ENCODE data around the gene SGSM1.

SGSM1 gene, protein sequence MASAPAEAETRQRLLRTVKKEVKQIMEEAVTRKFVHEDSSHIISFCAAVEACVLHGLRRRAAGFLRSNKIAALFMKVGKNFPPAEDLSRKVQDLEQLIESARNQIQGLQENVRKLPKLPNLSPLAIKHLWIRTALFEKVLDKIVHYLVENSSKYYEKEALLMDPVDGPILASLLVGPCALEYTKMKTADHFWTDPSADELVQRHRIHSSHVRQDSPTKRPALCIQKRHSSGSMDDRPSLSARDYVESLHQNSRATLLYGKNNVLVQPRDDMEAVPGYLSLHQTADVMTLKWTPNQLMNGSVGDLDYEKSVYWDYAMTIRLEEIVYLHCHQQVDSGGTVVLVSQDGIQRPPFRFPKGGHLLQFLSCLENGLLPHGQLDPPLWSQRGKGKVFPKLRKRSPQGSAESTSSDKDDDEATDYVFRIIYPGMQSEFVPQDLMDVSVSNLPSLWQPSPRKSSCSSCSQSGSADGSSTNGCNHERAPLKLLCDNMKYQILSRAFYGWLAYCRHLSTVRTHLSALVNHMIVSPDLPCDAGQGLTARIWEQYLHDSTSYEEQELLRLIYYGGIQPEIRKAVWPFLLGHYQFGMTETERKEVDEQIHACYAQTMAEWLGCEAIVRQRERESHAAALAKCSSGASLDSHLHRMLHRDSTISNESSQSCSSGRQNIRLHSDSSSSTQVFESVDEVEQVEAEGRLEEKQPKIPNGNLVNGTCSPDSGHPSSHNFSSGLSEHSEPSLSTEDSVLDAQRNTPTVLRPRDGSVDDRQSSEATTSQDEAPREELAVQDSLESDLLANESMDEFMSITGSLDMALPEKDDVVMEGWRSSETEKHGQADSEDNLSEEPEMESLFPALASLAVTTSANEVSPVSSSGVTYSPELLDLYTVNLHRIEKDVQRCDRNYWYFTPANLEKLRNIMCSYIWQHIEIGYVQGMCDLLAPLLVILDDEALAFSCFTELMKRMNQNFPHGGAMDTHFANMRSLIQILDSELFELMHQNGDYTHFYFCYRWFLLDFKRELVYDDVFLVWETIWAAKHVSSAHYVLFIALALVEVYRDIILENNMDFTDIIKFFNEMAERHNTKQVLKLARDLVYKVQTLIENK

DNA sequence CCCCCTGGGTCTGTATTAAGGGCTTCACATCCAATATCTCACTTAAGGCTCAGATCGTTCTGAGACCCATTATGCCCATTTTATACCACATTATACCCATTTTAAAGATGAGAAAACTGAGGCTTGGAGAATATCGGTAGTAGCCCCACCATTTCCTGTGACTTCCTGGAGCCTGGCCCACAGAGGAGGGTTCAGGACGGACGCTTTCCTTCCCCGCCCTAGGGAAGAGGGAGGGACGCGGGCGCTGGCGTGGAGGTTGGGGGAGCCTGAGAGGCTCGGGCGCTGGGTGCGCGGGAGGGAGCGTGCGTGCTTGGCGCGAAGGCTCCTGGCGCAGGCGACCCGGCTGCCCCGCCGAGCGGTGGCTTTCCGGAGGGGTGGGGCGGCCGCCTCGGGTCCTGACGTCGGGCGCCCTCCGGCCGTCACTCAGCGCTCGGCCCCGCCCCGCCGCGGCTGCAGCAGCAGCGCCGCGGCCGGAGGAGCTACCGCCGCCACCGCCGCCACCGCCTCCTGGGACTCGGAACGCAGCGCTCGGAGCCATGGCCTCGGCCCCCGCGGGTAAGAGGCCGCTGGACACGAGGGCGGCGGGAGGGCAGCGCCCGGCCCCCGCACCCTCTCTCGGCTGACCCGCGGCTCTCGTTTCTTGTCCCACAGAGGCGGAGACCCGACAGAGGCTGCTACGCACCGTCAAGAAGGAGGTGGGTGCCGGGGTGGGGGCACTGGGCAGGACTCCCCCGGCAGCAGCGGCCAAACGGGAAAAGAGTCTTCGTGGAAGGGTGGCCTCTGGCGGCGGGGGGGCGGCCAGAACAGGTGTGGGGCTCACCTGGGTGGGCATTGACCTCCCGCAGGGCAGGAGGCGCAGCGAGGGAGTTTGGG, at the start of gene SGSM1:
Gene SGSM1 (plus strand): TSS at position 422 of the 873 bp plus-strand sequence. CDS start 115 bp downstream, at position 537.
- peak; percentile 38 for DNase-seq (ENCODE audit: low read depth, low spot score)

DNA sequence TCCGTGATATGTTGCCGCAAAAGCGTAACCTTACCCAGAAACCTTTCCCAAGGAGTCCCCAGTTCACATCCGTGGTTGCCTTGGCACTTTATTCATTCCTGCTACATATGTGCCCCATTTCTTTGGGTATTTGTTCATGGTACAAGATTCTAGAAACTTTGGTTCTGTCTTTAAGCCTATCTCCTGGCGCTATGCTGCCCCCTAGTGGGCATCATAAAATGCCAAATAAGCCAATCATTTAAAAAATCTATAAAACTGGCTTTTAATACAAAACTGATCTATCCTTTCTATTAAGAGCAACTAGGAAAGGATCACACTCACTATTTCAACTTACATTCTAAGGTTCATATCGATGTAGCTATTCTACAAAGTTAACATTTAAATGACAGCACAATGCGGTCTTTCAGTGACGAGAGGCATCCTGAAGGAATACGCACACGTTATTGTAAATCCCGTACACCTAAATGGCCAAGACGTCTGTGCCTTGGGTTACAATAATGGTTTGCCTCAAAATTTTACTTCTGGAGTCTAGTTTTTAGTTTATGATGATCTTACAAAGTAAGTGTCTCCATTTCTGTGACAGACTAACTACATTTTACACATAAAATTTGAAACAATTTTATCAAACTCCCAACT, 47.7 kb upstream of the SGSM1 start:
- no peak for DNase-seq (ENCODE audit: low read depth, low spot score)

DNA sequence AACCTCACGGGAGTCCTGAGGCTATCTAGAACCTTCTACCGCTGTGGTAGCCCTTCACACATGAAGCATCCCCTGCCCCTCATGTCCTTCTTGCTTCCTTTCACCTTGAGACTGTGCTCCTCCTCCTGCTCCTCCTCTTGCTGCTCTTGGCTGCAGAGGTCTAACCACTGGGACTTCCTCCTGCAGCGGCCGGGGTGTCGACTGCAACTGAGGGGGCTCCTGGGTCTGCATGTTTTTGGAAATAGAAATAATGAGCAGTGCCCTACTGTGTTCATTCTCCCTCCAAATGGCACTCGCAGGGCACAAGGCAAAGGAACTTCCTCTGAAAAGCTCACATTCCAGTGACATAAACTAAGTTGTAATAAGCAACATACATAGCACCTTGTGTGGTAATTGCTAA, 46.2 kb upstream of the SGSM1 start:
- no peak for DNase-seq (ENCODE audit: low read depth, low spot score)

DNA sequence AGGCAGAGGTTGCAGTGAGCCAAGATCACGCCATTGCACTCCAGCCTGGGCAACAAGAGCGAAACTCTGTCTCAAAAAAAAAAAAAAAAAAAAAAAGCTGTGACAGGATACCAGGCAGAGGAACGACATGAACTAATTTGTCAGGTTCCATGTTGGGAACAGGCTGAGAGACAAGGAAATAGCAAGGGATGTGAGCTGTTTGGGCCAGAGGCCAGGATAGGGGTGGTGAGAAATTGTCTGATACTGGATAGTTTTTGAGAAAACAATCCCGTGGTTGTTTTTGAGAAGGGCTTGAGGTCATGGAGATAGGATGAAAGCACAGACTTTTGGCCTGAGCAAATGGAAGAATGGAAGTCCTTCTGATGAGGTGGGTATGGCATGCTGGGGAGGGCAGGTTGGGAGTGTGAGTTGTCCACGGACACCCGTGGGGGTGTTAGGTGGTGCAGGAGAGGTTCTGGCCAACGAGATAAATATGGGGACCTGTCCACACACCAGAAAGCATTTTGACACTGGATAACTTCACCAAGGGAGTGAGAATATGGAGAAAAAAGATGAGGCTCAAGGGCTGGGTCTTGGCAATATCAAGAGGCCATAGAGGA, 45.2 kb upstream of the SGSM1 start:
- no peak for DNase-seq (ENCODE audit: low read depth, low spot score)

DNA sequence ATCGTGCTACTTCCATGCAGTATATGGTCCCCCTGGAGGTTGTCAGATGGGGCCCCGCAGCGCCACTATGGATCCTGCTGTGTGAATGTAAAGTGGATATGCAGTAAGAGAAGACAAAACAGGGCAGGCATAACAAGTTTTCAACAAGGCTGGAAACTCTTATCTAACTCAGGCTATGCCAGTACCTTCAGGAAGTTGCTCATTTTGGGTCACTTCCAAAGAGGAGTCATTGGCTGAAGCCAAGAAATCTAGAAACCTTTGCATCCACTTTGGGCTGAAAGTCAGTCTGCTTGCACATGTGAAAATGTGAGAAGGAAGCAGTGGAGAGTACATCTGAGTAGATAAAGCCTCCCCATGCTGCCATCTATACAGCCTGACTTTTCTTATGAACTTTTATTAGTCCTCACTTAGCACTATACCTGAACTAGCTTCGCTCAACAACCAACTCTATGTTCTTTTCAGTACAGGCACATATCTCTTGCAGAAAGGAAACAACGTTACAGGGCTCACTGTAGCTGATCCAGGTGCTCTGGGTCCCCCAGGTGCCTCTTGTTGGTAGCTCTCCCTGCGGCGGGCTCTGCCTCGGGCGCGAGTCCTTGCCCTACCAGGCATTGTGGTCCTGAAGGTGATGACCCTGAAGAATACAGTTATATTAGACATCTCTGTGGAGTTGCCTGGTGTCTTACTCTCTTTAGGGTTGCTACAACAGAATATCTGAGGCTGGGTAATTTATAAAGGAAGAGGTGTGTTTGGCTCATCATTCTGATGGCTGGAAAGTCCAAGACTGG, 43.9 kb upstream of the SGSM1 start:
- no peak for DNase-seq (ENCODE audit: low read depth, low spot score)

DNA sequence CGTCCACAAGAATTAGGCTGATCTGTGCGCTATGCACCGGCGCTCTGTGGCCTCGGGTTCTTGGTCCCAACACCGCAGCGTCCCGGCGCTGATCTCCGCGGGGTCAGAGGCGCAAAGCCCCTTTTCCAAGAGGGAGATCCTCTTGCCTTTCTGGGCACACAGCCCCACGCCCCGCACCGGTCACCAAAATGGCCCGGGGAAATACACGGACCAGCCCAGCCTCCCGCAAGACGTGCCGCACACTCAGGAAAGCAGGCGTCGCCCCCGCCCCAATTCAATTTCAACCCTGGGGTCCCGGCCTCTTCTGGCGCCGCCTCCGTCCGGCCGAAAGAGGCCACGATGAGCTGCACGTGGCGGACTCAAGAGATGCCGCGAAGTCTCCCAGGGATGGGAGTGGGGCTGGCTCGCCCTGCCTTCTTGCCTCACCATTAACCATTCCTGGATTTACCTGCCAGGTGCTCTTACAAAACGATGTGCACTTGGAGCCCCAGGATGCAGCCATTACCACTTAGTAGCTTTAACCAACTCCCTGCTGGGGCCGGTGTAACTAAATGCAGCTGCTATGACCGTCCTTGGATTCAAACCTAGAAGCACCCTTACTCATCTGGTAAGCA, 42.0 kb upstream of the SGSM1 start:
- DNase-seq (ENCODE audit: low read depth, low spot score) = no peak

DNA sequence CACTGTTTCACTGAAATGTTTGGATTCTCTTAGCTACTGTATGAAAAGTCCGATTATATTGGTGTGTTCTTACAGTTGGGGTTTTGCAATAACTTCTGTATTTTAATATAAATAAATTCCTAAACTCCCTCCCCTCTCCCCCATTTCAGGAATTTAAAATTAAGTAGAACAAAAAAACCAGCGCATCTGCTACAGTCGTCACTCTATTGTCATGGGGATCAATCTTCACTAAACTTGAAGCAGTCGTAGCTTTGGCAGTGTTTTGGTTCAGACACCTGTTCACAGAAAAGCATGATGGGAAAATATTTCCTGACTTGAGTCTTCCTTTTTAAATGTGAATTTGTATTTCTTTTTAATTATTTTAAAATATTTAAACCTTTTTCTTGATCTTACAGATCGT, 40.8 kb upstream of the SGSM1 start:
- no peak for DNase-seq (ENCODE audit: low read depth, low spot score)

DNA sequence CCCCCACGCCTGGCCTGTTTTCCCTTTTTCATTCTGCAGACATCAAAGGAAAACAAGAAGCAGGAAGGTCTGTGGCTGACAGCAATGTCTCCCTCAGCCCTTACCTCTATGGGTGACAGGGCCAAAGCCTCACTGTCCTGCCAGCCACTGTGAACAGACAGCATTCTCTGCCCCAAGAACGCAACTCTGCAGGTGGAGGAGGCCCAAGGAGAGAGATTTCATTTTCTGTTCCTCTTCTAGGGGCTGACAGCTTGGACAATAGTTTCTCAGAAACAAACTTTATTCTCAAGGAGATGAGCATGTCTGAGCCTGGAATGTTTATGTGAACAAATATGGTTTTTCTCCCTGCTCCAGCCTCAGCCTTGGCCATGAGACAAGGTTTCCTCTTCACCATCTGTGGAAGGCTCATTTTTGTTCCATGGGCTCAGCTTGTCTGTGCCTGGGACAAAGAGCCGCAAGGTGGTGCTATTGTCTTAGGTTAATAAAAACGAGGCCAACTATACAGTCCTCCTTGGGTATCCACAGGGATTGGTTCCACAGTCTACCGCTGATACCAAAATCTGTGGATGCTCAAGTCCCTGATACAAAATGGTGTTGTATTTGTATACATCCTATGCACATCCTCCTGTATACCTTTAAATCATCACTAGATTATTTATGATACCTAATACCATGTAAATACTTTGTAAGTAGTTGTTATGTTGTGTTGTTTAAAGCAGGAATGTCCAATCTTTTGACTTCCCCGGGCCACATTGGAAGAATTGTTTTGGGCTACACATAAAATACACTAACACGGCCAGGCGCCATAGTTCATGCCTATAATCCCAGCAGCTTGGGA, 37.3 kb upstream of the SGSM1 start:
- DNase-seq (ENCODE audit: low read depth, low spot score) = no peak

DNA sequence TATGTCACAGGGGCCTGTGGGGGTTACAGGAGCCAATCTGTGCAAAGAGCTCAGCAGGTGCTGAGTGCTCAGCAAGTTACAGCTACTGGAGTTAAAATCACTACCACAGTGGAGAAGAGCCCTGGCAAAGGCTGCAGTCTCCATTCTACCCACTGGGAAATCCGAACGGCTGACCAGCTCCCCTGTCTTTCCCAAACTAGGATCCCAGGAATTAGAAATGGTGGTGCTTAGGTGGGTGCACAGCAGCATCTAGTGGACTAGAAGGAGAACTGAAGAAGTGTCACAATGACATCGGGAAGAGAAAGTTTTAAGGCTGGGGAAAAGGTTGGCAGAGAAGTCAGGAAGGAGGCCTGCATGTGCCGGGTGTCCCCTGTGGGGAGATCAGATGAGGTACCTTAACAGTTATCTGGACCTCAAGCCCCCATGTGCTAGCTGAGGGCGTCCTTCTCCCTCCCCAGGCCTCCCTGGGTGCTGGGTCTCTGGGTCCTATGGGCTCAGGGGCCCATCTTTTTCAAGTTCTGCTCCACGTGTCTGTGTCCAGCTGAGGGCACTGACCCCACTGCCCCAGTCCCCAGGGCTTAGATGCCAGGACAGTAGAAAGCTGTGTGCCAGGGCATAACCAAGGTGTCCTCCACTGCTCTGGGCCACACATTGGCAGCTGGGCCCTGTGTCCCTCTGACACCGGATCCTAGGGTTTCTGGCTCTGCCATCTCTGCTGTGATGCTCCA, 33.4 kb upstream of the SGSM1 start:
- DNase-seq (ENCODE audit: low read depth, low spot score) = peak; percentile 82

DNA sequence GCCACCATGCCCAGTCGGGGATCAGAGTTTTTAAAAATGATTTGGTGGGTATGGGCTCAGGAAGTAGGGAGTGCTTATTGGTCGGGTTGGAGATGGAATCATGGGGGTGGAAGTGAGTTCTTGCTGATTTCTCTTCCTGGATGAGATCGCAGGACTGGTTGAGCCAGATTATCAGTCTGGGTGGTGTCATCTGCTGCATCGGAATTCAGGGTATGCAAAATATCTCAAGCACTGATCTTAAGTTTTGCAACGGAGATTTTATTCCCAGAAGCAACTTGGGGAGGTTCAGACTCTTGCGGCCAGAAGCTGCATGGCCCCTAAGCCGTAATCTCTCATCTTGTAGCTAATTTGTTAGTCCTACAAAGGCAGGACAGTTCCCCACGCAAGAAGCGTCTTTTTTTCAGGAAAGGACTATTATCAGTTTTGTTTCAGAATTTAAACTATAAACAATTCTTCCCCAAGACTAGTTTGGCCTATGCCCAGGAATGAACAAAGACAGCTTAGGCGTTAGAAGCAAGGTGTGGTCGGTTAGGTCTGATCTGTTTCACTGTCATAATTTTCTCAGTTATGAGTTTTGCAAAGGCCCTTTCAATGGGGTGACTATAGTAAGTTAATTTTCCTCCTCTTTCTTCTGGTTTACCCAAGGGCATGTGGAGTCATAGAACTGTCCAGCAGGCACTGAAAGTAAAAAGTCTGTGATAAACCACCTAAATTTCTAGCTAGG, 30.1 kb upstream of the SGSM1 start:
- no peak for DNase-seq (ENCODE audit: low read depth, low spot score)

DNA sequence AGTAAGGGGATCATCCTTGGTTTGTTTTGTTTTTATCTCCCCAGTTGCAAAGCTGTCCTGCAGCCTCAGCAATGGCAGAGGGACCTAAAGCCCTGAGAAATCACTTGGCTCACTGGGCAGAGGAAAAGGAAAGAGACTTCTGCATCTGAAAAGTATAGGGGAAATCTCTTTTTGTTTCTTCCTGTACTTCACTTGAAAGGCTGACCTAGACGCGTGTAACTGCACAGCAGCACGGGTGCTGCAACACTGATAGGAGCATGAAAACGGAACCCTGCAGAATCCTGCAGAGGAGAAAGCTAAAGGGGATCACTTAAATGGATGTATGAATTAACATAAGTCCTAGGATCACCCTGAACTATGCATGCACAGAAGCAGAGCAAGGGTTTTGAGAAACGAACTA, 29.5 kb upstream of the SGSM1 start:
- DNase-seq (ENCODE audit: low read depth, low spot score) = no peak

DNA sequence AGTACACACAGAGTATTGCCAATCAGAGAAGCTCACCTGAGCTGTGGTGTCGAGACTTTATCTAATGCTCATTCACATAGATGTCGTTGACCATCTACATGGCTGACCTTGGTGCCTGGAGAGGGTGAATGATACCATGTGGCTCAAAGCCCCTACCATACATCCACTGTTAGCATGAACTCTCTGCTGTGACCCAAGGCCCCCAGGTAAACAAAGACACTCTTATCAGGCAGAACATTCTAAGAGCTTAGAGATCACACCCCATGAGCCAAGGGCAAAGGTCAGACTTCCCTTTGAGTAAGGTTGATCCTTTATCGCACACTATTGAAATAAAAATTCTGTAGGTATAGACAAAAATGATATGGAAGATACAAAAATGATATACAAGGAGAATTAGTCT, 16.5 kb upstream of the SGSM1 start:
- DNase-seq (ENCODE audit: low read depth, low spot score) = no peak

DNA sequence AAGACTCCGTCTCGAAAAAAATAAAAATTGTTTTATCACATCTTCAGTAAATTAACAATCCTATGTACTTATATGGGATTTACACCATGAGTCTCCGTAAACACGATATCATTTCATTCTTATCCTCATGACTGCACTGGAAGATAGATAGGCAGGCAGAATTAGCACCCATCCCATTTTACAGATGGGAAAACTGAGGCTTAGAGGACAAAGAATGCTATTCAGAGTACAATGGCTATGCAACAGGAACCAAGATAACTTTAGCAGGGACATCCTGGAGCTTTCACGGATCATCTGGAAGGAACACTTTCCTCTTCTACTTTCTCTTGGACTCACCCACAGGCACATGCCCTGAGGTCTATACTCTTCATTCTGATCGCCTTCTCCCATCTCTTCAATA, 14.6 kb upstream of the SGSM1 start:
- DNase-seq (ENCODE audit: low read depth, low spot score) = no peak

DNA sequence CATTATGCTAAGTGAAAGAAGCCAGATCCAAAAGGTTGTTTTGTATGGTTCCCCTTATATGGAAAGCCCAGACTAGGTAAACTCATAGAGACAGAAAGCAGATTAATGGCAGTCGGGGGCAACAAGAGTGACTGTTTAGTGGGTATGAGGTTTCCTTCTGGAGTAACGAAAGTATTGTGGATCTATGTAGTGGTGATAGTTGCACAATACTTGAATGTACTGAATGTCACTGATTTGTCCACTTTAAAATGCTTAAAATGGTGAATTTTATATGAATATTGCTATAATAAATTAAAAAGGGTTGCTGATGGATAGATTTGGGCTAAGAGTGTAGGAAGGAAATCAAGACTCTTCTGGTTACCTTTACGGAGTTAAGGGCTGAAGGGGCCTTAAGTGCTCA, 10.0 kb upstream of the SGSM1 start:
- DNase-seq (ENCODE audit: low read depth, low spot score) = no peak

DNA sequence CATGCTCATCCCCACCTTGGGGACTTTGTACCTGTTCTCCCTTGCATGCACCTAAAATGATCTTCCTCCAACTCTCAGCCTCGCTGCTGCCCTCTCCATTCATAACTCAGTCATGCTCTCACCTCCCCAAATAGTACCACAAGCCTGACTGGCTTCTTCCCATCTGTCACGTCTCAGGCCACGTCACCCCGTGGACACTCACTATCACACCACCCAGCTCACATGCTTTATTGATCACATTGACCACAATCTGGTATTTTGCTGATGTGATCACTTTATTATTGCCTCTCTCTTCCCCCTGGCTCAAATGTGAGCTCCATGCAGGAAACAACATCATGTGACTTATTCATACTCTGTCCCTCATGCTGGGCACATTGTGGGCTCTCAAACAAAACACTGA, 9.2 kb upstream of the SGSM1 start:
- DNase-seq (ENCODE audit: low read depth, low spot score) = no peak

DNA sequence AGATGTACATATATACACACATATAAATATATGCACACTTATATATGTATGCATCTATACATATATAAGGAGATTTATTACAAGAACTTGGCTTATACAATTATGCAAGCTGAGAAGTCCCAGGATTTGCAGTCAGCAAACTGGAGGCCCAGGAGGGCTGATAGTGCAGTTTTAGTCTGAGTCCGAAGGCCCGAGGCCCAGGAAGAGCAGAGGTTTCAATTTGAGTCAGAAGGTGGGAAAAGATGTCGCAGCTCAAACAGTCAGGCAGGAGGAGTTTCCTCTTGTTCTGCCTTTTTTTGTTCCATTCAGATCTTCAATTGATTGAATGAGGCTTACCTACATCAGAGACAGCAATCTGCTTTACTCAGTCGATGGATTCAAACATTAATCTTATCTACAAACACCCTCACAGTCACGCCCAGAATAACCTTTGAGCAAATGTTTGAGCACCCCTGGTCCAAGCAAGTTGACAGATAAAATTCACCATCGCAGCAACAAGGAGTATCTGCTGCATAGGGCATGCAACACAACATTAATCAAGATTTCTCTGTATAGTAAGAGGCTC, 4.0 kb upstream of the SGSM1 start:
- no peak for DNase-seq (ENCODE audit: low read depth, low spot score)
